ENCODE results near the gene FTCD.
"Not testable (repeated sequence)": the region's sequence is repeated elsewhere in the genome, so short reads cannot be mapped to it uniquely, and the experiment has no call there.

The FTCD gene

GRCh38 chr21:46109313-46110221 lies 45.8 kb downstream of the FTCD start:
- DNase-seq = no peak

DNA sequence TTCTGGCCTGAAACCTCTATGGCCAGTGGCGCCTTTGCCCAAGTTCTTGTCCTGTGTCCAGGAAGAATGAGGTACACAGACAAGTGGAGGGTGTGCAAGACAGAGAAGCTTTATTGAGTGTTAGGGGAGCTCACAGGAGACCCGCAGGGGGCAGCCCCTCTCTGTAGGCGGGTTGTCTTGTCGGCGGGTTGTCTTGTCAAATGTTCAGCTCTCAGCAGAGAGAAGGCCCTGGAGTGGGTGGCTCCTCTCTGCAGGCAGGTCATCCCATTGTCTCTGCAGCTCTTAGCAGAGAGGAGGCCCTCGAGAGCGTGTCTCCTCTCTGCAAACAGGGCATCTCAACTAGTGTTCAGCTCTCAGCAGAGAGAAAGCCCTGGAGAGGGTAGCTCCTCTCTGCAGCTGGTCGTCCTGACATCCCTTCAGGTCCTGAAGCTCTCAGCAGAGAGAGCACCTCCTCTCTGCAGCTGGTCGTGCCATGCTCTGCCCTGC lies 46.5 kb downstream of the FTCD start:
- no peak for DNase-seq

- DNase-seq = not testable (repeated sequence)
These were observed 48.0 kb downstream of the FTCD start for GRCh38 chr21:46107376-46107775.

DNA sequence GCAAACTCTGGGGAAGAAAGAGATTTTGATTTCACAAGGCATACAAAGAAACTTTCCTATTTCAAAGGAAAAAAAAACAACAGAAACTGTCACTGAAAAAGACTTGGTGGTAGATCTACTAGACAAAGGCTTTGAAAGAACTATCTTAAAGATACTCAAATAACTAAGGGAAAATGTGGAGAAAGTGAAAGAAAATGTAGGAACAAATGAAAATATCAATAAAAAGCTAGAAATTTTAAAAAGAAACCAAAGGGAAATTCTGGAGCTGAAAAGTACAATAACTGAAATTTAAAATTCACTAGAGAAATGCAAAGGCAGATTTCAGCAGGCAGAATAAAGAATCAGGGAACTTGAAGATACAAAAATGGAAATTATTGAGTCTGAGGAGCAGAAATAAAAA lies 51.3 kb downstream of the FTCD start:
- DNase-seq = no peak

GRCh38 chr21:46100906-46101305 lies 54.5 kb downstream of the FTCD start:
- no peak for DNase-seq

DNA sequence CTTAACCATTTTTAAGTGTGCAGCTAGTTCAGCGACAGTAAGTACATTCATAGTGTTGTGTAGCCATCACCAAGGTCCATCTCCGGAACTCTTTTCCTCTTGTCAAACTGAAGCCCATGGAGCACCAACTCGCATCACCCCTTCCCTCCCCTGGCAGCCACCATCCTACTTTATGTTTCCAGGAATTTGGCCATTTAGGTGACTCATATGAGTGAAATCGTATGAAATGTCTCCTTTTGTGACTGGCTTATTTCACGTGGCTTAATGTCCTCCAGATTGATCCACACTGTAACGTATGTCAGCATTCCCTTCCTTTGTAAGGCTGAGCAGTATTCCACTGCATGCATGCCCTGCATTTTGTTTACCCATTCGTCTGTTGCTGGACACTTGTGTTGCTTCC lies 55.0 kb downstream of the FTCD start:
- DNase-seq = no peak

DNA sequence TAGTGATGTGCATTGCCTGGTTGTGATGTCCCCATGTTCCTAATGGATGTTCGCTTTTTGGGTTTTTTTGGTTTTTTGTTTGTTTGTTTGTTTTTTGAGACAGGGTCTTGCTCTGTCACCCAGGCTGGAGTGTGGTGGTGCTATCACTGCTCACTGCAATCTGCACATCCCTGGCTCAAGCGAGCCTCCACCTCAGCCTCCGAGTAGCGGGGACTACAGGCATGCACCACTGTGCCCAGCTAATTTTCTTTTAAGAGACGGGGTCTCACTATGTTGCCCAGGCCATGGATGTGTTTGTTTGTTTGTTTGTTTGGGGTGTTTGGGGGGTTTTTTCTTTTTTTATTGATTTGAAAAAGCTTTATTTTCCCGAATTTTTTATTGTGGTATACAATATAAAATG lies 55.4 kb downstream of the FTCD start:
- no peak for DNase-seq

DNA sequence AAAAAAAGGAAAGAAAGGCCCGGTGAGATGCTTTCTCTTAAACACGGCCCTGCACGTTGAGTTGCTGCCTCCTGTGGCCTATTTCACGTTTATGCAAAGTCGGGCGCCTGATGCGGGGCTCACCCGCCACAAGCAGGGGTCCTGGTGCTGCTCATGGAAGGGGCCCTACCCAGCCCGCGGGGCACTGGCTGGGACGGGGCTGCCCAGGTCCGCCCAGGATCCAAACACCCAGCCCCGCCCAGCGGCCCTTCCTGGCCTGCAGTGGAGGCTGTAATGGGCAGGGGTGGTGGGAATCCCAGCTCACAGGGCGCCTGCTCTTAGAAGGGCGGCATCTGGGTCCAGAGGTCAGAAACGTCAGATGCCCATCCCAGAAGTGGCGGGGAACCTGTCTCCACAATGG lies 55.9 kb downstream of the FTCD start:
- no peak for DNase-seq

DNA sequence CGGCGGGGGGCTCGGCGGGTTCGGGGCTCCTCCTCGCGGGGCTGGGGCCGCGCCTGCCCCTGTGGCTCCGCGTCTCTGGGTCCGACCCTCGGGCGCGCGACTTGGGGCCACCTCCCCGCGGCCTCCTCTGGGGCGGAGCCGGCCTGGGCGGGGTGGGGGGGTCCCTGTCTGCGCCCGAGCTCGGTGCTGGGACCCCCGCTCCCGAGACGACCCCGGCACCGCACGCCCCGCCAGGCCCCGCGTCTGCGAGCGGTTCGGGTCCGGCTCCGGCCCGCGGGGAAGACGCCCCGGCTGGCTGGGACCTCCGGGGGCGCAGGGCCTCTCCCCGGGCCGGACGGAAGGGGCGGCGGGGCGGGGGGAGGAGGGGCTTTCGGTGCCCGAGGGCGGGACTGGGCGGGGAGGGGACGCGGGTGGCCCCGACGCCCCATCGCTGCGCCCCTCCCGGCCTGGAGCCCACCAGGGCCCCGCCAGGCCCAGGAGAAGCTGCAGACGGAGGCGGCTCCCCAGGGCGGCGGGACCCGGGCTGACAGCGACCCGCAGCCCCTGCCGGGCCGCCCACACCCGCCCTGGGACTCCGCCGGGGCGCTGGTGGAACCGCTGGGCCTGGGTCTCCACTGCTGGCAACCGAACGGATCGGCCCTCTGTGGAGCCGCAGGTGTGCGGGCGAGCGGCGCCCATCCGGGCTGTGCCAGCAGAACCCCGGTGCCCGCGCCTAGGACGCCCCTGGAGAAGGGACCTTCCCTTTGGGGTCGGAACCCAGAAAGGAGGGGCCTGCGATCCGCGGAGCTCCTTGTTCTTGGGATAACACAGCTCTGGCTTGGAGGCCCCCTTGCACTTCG lies 56.9 kb downstream of the FTCD start:
- no peak for DNase-seq

GRCh38 chr21:46097336-46098293 lies 57.8 kb downstream of the FTCD start, which contains the start of gene COL6A2:
COL6A2 (plus strand) TSS chr21:46098112.
- DNase-seq = no peak

DNA sequence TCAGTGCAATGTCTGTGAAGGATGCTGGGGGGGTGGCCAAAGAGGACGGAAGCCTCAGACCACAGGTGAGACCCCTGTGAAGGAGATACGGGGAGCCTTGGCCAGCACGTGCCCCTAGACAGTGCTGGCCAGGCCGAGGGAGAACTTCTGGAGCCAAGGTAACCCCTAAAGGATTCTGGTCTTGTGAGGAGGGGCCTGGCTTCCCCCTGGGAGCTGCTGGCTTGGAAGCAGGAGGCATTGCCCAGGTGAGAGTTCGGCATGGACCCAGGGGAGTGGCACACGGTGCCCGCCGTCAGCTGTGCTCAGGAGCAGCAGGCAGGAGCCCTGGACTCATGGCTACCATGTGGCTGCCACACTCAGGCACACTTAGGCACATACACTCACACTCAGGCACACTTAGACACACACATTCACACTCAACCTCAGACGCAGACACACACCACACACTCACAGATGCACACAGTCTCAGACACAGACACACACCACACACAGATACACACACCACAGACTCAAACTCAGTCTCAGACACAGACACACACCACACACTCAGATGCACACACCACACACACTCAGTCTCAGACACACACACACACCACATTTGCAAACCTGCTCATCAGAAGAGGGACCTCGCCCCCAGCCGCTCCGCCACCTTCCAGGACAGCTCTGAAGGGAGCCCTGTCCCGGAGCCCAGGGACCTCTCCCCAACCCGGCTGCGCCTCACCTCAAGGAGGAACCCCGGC lies 58.6 kb downstream of the FTCD start:
- no peak for DNase-seq

DNA sequence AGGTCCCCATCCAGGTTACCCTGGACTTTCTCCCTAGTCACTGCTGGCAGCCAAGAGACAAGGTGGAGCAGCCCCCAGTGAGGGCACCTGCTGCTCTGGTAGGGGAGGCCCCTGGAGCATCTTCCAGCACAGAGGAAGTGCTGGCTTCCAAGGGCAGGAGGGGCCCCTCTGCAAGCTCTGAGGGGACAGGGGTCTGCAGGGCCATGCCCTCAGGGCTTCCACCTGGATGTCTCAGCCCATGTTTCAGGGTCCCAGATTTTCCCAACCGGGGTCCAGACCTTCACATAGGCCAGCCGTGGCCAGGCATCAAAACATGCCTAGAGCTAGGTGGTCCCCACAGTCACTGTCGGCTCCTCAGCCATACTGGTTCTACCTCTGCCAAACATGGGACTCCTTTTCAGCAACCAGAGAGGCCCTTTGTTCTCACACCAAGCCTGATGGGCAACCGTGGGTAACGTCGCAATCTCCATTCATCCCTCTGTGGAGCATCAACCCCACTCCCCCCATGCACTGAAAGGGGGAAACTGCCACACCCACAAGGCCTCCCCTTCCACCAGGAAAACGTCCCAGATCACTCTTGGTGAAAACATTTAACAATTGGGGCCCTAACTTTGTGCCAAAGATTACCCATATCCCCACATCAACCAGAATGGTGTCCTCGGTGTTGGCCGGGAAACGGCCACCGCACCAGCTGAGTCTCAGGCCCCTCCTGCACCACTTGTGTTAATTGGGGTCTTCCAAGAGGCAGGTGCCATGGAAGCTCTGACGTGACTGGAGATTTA lies 59.4 kb downstream of the FTCD start:
- DNase-seq = no peak

DNA sequence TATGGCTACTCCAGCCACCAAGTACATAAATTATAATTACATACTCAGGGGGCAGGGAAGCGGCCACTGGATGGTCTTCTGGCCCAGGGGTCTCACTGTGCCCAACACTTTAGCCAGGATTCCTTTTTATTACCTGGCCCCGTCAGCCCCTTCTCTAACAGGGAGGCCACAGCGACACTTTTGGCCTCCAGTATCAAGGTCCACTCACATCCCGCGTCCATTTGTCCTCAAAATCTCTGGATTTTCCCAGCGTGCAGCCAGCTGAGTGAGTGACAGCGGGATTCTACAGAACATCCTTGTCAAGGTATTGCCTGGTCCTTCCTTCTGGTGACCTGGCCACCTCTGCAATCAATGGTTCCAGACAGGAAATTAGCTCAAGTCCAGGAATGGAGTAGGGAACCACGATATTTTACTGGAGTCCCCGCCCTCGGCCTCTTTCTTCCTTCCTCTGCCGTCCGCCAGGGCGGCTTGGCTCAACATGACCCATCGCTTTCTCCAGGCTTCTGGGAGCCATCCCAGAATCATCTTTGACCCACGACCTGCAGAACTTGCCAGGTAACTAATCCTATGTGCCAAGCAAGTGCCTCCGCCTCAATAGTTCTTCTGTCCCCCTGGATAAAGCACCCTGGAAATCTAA lies 60.2 kb downstream of the FTCD start:
- no peak for DNase-seq

GRCh38 chr21:46094401-46095082 lies 60.8 kb downstream of the FTCD start:
- DNase-seq = no peak

DNA sequence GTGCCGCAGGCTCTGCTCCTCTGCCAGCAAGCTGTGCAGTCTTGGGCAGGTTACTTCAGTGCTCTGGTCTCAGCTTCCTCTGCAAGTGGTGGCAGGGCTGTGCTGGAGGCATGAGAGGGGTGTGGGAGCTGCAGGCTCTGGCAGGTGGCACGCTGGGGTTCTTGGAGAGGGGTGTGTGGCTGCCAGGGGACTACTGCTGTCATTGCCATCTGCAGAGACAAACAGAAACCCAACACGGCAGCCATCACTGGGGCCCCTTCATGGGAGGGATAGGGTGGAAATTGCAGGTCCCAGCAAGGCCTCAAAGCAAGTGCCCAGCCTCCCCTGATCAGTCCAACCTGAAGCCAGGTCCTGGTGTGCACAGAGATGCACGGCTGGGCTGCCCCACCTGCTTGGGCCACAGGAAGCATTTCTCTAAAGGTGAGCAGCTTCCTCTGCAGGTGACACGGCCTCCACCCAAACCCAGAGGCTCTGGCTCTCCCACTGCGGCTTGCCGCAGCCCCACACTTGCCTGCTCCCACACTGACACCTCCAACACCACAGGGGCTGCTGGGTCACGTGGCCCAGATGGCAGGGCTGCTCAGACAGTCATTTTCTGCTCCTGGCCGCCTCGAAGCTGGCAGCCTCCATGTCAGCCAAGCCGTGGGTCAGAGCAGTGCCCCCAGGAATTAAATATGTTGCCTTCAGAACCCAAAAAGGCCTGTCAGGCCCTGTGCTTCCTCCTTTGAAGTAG lies 61.5 kb downstream of the FTCD start:
- DNase-seq = no peak

GRCh38 chr21:46092811-46093667 lies 62.3 kb downstream of the FTCD start:
- no peak for DNase-seq

- DNase-seq = no peak
These were observed 63.2 kb downstream of the FTCD start for GRCh38 chr21:46092026-46092764.
